ENCODE data around the gene ODAD4. TPM values are rescaled to one million over a fixed set of nuclear protein-coding genes. Genes with fewer than 3 reads are reported as not detected.
"Not testable (repeated sequence)": the region's sequence is repeated elsewhere in the genome, so short reads cannot be mapped to it uniquely, and the experiment has no call there.

ODAD4 gene
- total RNA-seq, 1 experiment from 2014 or later, result 0.15 TPM

GRCh38 chr17:41928693-41929251, 1.6 kb upstream of the ODAD4 start:
- H3K27me3 ChIP-seq (ENCODE audit: low read length), result no peaks in the 10 kb centered on the region
- ChIA-PET CTCF (interaction anchor here (0.6 kb wide), 1 partner anchor 121 kb away, joined by 5 read pairs; no protein-coding TSS in a partner anchor), POLR2A (ENCODE audit: unreplicated experiment) (no interaction called here)
- intact Hi-C loops (cut with micrococcal nuclease), result no loop called here
- no TSS peak for BruUV-seq (replicated peaks)
- no peaks in the 10 kb centered on the region for H3K9me2 ChIP-seq (replicated peaks; ENCODE audit: low read length)
- no peaks in the 10 kb centered on the region for H3K36me3 ChIP-seq (ENCODE audit: low read depth, low read length)
- DNase-seq (no peak), ATAC-seq (no peak)
- peak overlapping the region; percentile 84; the same call in 1 of the 2 replicates for H3K4me2 ChIP-seq (ENCODE audit: low read length)
- no peak overlapping the region for H3K9ac ChIP-seq (ENCODE audit: low read length)
- H3F3A ChIP-seq (ENCODE audit: low read length, unreplicated experiment), result no peaks in the 10 kb centered on the region
- TF ChIP-seq EZH2phosphoT487 (IDR thresholded peaks at IDR 0.05; ENCODE audit: borderline replicate concordance, low read length) (no peak), CTCF (conservative IDR thresholded peaks at IDR 0.05; ENCODE audit: low read depth, low read length) (no peak), EZH2 (IDR thresholded peaks at IDR 0.05; ENCODE audit: low read length, unreplicated experiment) (no peak)
- no peaks in the 10 kb centered on the region for H4K20me1 ChIP-seq (ENCODE audit: low read length)
- H3K4me1 ChIP-seq (ENCODE audit: insufficient read depth, low read length), result 0 out of 2 replicates have a peak, but pooled peaks cover 6% of the 10 kb centered on the region
- H3K27ac ChIP-seq (ENCODE audit: low read length), result no peak overlapping the region
- peak overlapping the region; percentile 79; the same call in 1 of the 2 replicates for H2AFZ ChIP-seq (ENCODE audit: low read length)
- no peaks in the 10 kb centered on the region for H3K79me2 ChIP-seq (ENCODE audit: low read length)
- no peak overlapping the region for H3K4me3 ChIP-seq (ENCODE audit: low read length)
- no peaks in the 10 kb centered on the region for H3K9me3 ChIP-seq (ENCODE audit: low read length)

- H3K9me2 ChIP-seq (replicated peaks; ENCODE audit: low read length); H4K20me1 ChIP-seq (ENCODE audit: low read length); H3K9me3 ChIP-seq (ENCODE audit: low read length); H3K27ac ChIP-seq (ENCODE audit: low read length); H3K9ac ChIP-seq (ENCODE audit: low read length); H3K4me1 ChIP-seq (ENCODE audit: insufficient read depth, low read length); H3K36me3 ChIP-seq (ENCODE audit: low read depth, low read length); ATAC-seq; intact Hi-C loops (cut with micrococcal nuclease); H3F3A ChIP-seq (ENCODE audit: low read length, unreplicated experiment); DNase-seq; H3K27me3 ChIP-seq (ENCODE audit: low read length); H3K79me2 ChIP-seq (ENCODE audit: low read length): not testable (repeated sequence)
- Histone ChIP-seq H2AFZ (ENCODE audit: low read length) (peak overlapping the region; percentile 69), H3K4me2 (ENCODE audit: low read length) (peak overlapping the region; percentile 84), H3K4me3 (ENCODE audit: low read length) (peak overlapping the region; percentile 65)
- ChIA-PET POLR2A (ENCODE audit: unreplicated experiment) (interaction anchor here (0.6 kb wide), 1 partner anchor 867 kb away, joined by 3 read pairs; no protein-coding TSS in a partner anchor), CTCF (interaction anchor here (0.6 to 0.9 kb wide), 4 partner anchors 29 to 1910 kb away, joined by 3 to 5 read pairs (median 4); no protein-coding TSS in a partner anchor)
- BruUV-seq (replicated peaks), result TSS peak; percentile 20
These were observed 378 bp downstream of the ODAD4 start for GRCh38 chr17:41930833-41931156.

DNA sequence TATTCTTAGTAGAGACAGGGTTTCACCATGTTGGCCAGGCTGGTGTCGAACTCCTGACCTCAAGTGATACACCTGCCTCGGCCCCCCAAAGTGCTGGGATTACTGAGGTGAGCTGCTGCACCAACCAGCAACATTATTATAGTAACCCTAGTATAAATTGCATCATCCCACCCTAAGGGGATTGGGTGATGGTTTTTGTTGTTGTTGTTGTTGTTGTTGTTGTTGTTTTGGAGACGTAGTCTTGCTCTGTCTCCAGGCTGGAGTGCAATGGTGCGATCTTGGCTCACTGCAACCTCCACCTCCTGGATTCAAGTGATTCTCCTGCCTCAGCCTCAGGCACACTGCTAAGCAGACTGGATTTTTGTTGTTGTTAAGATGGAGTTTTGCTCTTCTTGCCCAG, 1.3 kb downstream of the ODAD4 start:
- H3K4me1 ChIP-seq (ENCODE audit: insufficient read depth, low read length); H3K4me3 ChIP-seq (ENCODE audit: low read length); BruUV-seq (replicated peaks); intact Hi-C loops (cut with micrococcal nuclease); H3K9me2 ChIP-seq (replicated peaks; ENCODE audit: low read length); DNase-seq; ATAC-seq; H3K36me3 ChIP-seq (ENCODE audit: low read depth, low read length); H2AFZ ChIP-seq (ENCODE audit: low read length); H3K4me2 ChIP-seq (ENCODE audit: low read length); CTCF ChIA-PET; H3K9ac ChIP-seq (ENCODE audit: low read length); H3K27ac ChIP-seq (ENCODE audit: low read length); POLR2A ChIA-PET (ENCODE audit: unreplicated experiment); H3F3A ChIP-seq (ENCODE audit: low read length, unreplicated experiment); H3K79me2 ChIP-seq (ENCODE audit: low read length); H4K20me1 ChIP-seq (ENCODE audit: low read length); H3K27me3 ChIP-seq (ENCODE audit: low read length); H3K9me3 ChIP-seq (ENCODE audit: low read length): not testable (repeated sequence)
